Stimulated activated CD8-positive, alpha-beta memory T cell treated with anti-CD3 and anti-CD28 coated beads, Interleukin-4, amount 100 ng/mL, for 4 hours (primary cell): ENCODE results near the gene GIPC2.
"Not testable (repeated sequence)": the region's sequence is repeated elsewhere in the genome, so short reads cannot be mapped to it uniquely, and the experiment has no call there.

Experiments used
- DNase-seq, 2 donors: peaks; one replicate each; pipeline ENCODE4 v3.0.0-alpha.2; 2020; ENCODE audit warnings: low read depth in 2 of 2, low spot score in 1 of 2

GIPC2 gene

DNA sequence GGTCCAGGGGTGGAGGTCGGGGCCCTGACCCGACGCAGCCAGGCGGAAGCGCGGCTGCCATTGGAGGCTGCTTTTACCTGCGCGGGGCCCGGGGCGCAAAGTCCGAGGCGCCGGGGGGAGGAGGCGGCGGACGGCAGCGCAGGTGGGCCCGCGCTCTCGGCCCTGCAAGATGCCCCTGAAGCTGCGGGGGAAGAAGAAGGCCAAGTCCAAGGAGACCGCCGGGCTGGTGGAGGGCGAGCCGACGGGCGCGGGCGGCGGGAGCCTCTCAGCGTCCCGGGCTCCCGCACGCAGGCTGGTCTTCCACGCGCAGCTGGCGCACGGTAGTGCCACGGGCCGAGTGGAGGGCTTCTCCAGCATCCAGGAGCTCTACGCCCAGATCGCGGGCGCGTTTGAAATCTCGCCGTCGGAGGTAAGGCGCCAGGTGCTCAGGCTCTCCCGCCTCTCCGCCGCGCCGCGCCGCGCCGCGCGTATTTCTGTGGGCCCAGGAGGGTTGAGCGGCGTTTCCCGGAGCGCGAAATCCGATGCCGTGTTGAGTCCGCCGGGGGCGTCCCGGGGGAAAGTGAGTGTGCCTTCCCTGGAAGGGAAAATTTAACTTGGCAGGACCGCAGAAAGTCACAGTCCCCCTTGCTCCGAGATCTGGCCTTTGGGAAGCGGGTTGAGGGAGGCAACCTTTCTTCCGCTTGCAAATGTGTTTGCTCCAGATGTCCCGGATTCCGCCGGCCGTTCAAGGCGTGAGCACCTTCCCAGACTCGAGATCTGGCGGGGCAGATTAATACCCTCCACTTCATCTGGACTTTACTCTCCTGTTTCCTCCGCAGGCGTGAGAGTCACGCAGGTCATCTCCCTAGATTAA lies at the start of gene GIPC2:
GIPC2 (plus strand) TSS at position 41 of the 853 bp plus-strand sequence; CDS start at position 170, 129 bp downstream.
- no peak for DNase-seq

DNA sequence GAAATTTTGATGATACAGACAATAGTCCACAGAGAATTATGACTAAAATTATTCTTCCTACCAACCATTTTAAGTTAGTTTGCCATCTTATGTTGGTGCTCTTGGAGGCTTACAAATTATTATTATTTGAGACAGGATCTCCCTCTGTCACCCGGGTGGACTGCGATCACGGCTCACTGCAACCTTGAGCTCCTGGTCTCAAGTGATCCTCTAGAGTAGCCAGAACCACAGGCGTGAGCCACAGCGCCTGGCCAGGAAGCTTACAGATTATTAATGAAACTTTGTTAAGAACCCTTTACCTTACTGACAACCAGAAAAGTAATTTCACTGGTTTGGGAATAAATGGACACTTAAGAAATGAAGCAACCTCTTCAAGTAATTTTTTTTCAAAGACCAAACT lies 49.0 kb upstream of the GIPC2 start:
- DNase-seq, result no peak

GRCh38 chr1:78000536-78000935 lies 45.2 kb upstream of the GIPC2 start:
- DNase-seq, result not testable (repeated sequence)

DNA sequence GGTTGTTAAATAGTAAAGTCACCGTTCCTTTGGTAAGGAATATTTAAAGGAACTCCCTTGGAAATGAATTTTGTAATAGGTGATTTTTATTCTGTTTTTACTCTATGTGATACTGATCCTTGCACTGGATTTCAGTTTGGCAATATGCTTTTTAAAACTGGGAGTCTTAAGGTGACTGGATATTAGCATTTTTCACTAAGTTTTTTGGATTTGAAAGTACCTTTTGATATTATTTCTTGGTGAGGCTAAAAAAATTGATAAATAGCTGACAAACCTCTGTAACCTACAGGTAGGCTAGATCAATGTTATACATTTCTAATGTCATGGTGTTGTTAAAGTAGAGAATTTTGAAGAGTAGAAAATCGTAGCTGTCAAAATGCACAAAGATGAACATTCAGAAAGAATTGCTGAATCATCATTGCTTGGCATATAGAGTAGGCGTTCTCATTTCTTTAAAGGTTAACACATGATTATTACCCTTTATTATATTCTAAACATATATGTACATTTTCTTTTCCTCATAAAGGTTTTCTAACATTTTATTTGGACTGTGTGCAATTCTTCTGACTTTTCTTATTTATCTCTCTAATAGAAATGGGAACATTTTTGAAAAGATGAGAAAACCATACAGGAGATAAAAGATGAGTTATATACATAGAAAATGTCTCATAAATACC lies 42.6 kb upstream of the GIPC2 start:
- no peak for DNase-seq

DNA sequence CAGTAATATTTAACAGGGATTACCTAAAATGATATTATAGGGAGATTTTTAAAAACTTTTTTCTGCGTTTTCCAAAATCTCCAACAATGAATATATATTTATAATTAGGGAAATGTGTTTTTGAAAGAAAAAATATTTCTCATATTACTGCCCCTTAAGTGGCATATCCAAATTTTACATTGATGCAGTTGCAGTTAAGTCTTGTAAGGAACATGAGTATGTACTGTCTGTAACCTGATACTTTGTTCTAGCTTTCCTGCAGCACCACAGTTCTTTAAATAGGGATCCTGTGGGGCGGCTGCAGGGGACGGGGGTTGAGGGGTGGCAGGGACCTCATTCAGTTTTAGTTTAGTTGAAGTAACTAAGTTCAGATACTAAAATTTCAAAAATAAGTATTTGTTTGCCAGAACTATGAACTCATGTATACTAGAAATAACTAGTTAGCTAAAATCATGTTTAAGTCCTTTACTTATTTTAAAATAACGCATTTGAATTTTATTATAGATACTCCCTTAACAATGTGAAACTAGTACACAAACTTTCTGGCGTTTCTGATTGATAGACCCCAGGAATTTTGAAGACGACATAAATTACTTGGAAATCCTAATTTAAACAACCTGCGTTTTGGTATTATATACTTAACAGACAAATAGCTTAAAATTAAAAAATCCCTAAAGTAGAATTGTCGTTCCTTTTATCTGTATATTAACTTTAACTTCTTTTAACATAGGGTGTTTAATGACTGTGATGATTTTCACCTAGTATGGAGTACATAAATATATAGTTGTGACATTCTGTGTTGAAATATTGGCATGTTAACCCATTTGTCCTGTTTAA lies 41.7 kb upstream of the GIPC2 start:
- no peak for DNase-seq

DNA sequence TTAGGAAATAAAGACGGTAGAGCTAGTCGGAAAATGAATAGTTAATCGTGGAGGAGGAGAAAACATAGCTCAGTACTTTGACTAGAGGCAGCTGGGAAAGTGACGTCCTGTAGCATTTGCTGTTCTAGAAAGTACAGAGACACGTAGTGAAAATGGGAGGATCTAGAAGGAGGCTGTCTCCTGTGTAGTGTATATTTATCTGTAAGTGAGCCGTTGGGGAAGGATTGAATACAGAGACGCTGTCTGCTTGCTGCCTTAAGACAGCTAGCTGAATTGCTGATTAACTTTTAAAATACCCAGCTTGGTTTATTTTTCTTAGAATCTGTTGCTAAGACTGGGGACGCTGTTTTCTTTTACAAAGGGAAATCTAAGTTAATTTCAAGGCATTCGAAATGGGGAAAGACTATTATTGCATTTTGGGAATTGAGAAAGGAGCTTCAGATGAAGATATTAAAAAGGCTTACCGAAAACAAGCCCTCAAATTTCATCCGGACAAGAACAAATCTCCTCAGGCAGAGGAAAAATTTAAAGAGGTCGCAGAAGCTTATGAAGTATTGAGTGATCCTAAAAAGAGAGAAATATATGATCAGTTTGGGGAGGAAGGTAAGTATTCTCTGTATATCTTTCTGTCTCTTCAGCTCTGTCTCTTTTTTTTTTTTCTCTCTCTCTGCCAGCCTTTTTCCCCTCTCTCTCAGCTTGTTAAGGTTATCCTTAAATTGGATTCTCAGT lies 40.9 kb upstream of the GIPC2 start, which contains the start of gene DNAJB4:
DNAJB4 (plus strand) TSS at position 221 of the 729 bp plus-strand sequence; CDS start at position 393, 172 bp downstream.
- DNase-seq, result no peak

DNA sequence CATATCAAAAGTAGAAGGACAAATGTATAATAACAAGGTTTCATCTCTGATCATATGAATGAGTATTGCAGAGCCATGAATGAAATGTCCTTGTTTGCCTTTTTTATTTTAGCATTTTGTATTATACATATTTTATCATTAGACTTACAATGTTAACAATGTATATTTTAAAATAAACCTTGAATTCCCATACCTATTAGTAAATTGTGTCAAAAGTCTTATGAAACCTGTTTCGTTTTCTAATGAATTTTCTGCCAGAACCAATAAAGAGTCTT lies 40.4 kb upstream of the GIPC2 start:
- no peak for DNase-seq

DNA sequence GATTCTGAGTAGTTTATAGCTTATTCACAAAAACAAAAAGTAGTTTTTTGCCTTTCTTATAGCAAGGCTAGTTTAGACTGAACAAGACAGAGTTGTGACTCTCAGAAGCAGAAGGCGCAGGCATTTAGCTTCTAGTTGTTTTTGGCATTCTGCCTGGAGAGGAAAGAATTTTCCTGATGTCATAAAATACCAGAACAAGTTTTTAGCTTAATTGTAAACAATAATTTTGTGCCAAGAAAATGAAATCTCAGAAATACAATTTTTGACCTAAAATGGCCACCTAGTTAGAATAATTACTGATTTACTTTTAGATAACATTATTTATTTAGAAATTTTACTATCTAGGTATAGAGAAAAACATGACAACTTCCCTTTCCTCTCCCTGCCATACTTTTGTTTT lies 40.0 kb upstream of the GIPC2 start:
- DNase-seq, result no peak

- no peak for DNase-seq
Measured at GRCh38 chr1:78006521-78006920, 39.2 kb upstream of the GIPC2 start.

DNA sequence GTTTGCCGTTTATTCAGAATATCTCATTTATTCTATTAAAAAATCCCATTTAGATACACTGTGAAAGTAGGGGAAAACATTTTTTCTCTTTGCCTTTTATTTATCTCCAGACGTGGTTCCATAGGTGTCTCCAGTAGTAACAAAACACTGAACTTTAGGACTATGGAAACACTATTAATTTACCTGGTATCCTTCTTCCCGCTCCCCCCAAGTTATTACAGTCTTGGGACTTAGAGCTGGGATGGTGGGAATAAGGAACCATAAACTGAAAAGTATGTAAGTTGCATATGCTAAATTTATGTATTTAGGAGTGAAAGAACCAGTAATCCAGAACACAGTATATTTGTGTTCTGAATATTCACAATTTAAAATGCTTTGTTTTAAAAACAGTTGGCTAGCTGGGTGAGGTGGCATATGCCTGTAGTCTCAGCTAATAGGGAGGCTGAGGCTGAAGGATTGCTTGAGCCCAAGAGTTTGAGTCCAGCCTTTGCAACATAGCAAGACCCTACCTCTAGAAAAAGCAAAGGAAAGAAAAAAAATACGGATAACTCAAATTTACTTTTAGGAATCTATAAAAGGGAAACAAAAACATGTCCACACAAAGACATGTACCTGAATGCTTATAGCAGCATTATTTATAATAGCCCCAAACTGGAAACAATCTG lies 38.0 kb upstream of the GIPC2 start:
- no peak for DNase-seq

DNA sequence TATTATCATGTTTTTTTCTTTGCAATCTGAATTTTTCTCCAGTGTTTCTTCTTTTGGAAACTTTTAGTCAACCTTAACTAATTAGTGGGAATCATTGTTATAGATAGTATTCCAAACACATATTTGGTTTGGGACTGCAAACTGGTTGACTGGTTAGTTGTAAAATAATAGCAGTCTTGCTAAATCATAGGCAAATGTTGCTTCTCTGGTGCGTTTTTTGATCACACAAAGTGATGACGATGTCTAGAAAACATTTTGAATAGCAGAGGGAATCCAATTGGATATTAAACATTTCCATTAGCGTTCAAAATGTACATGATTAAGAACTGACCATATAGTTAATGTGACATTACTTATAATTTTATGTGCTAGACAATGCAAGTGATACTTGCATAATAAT lies 36.5 kb upstream of the GIPC2 start:
- DNase-seq, result no peak

- no peak for DNase-seq
Measured at GRCh38 chr1:78009836-78010235, 35.9 kb upstream of the GIPC2 start.

DNA sequence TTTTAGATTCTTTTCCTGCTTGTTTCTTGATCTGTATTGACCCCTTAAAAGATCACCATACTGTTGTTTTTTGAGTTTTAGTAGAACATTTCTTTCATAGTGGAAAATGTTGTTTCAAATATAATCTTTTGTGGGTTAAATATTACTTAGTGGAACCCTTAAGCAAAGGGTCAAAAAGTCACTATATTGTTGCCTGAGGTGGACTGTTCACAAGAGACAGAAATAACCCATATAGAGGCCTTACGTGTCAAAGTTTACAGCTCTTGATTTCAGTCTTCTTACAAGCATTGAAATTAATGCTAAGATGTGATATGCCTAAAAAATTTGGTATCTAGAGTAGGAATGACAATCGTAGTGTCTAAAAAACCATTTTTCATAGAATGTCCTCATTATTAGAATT lies 34.7 kb upstream of the GIPC2 start:
- DNase-seq, result no peak

GRCh38 chr1:78015148-78015547 lies 30.6 kb upstream of the GIPC2 start:
- DNase-seq, result no peak

DNA sequence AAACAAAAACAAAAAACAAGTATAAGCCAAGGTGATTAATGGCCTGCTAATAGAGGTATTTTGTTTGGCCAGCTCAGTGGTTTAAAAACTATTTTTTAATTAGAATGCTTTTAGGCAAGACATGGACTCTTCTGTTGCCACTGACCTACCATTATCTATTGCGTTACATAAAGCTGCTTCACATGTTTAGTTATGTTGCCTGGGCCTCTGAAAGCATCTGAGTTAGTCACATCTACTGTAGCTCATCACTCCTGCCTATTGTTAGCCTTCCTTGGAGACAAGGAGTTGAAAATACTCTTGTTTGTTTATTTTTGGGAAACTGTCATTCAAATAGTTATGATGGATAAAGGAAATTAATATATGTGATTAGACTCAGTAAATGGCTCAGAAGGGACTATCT lies 26.7 kb upstream of the GIPC2 start:
- DNase-seq, result no peak

DNA sequence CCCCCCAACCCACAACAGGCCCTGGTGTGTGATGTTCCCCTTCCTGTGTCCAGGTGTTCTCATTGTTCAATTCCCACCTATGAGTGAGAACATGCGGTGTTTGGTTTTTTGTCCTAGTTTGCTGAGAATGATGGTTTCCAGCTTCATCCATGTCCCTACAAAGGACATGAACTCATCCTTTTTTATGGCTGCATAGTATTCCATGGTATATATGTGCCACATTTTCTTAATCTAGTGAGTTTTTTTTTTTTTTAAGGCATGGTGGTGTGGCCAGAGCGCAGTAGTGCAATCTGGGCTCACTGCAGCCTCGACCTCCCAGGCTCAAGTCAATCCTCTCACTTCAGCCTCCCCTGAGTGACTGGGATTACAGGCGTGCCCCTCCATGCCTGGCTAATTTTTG lies 24.6 kb upstream of the GIPC2 start:
- DNase-seq, result not testable (repeated sequence)

- no peak for DNase-seq
Measured at GRCh38 chr1:78029793-78030192, 16.0 kb upstream of the GIPC2 start.

GRCh38 chr1:78032996-78033796 lies 12.6 kb upstream of the GIPC2 start:
- DNase-seq, result no peak

- DNase-seq, result no peak
Measured at GRCh38 chr1:78033797-78034172, 12.0 kb upstream of the GIPC2 start.

- DNase-seq, result no peak
Measured at GRCh38 chr1:78035121-78035520, 10.6 kb upstream of the GIPC2 start.
